ENCODE results near the gene PSIP1. TPM values are rescaled to one million over a fixed set of nuclear protein-coding genes. Genes with fewer than 3 reads are reported as not detected.

PSIP1 gene
- total RNA-seq, 2 donors from 2014 or later, result 83.9 to 126 TPM

- Mint-ChIP-seq H3K27ac (no peak overlapping the region), H3K4me1 (no peaks in the 10 kb centered on the region), H3K27me3 (peaks cover 4% of the 10 kb centered on the region), H3K36me3 (ENCODE audit: low read depth) (no peaks in the 10 kb centered on the region), H3K4me3 (no peak overlapping the region), H3K9me3 (no peaks in the 10 kb centered on the region)
- ATAC-seq (replicated peaks), result no peak
Measured at GRCh38 chr9:15521254-15521653, 10.5 kb upstream of the PSIP1 start.

GRCh38 chr9:15519831-15520230, 9.1 kb upstream of the PSIP1 start:
- Mint-ChIP-seq H3K27me3 (peaks cover 4% of the 10 kb centered on the region), H3K4me3 (no peak overlapping the region), H3K9me3 (no peaks in the 10 kb centered on the region), H3K4me1 (no peaks in the 10 kb centered on the region), H3K36me3 (ENCODE audit: low read depth) (no peaks in the 10 kb centered on the region), H3K27ac (no peak overlapping the region)
- ATAC-seq (replicated peaks), result no peak

- Mint-ChIP-seq H3K27me3 (no peaks in the 10 kb centered on the region), H3K9me3 (no peaks in the 10 kb centered on the region), H3K36me3 (ENCODE audit: low read depth) (peaks cover 27% of the 10 kb centered on the region), H3K4me3 (no peak overlapping the region), H3K27ac (no peak overlapping the region), H3K4me1 (peaks cover 23% of the 10 kb centered on the region)
- ATAC-seq (replicated peaks), result no peak
Measured at GRCh38 chr9:15513335-15513734, 2.6 kb upstream of the PSIP1 start.

- H3K27me3 Mint-ChIP-seq, result no peaks in the 10 kb centered on the region
- H3K36me3 Mint-ChIP-seq (ENCODE audit: low read depth), result peaks cover 31% of the 10 kb centered on the region
- no peak overlapping the region for H3K27ac Mint-ChIP-seq
- ATAC-seq (replicated peaks), result no peak
- H3K9me3 Mint-ChIP-seq, result no peaks in the 10 kb centered on the region
- peaks cover 27% of the 10 kb centered on the region for H3K4me1 Mint-ChIP-seq
- H3K4me3 Mint-ChIP-seq, result no peak overlapping the region
Measured at GRCh38 chr9:15512889-15513288, 2.1 kb upstream of the PSIP1 start.

GRCh38 chr9:15512204-15512603, 1.4 kb upstream of the PSIP1 start:
- peak overlapping the region; percentile 85 for H3K4me3 Mint-ChIP-seq
- ATAC-seq (replicated peaks), result no peak
- H3K27ac Mint-ChIP-seq, result no peak overlapping the region
- no peaks in the 10 kb centered on the region for H3K9me3 Mint-ChIP-seq
- peaks cover 38% of the 10 kb centered on the region for H3K36me3 Mint-ChIP-seq (ENCODE audit: low read depth)
- H3K4me1 Mint-ChIP-seq, result peaks cover 29% of the 10 kb centered on the region
- H3K27me3 Mint-ChIP-seq, result no peaks in the 10 kb centered on the region

- peaks cover 59% of the 10 kb centered on the region for H3K36me3 Mint-ChIP-seq (ENCODE audit: low read depth)
- H3K4me3 Mint-ChIP-seq, result peak overlapping the region; percentile 85
- H3K9me3 Mint-ChIP-seq, result no peaks in the 10 kb centered on the region
- H3K4me1 Mint-ChIP-seq, result peaks cover 29% of the 10 kb centered on the region
- peak; percentile 64 for ATAC-seq (replicated peaks)
- no peaks in the 10 kb centered on the region for H3K27me3 Mint-ChIP-seq
- peak overlapping the region; percentile 99 for H3K27ac Mint-ChIP-seq
Measured at GRCh38 chr9:15509931-15510788, 610 bp downstream of the PSIP1 start.

- ATAC-seq (replicated peaks), result no peak
- Mint-ChIP-seq H3K27me3 (no peaks in the 10 kb centered on the region), H3K9me3 (no peaks in the 10 kb centered on the region), H3K4me3 (no peak overlapping the region), H3K4me1 (peaks cover 30% of the 10 kb centered on the region), H3K36me3 (ENCODE audit: low read depth) (peaks cover 93% of the 10 kb centered on the region), H3K27ac (no peak overlapping the region)
Measured at GRCh38 chr9:15505921-15506320, 4.8 kb downstream of the PSIP1 start.

- H3K36me3 Mint-ChIP-seq (ENCODE audit: low read depth), result peaks cover 93% of the 10 kb centered on the region
- no peaks in the 10 kb centered on the region for H3K27me3 Mint-ChIP-seq
- no peaks in the 10 kb centered on the region for H3K9me3 Mint-ChIP-seq
- peaks cover 22% of the 10 kb centered on the region for H3K4me1 Mint-ChIP-seq
- H3K4me3 Mint-ChIP-seq, result peak overlapping the region; percentile 3
- H3K27ac Mint-ChIP-seq, result peak overlapping the region; percentile 5
- no peak for ATAC-seq (replicated peaks)
Measured at GRCh38 chr9:15501803-15502202, 9.0 kb downstream of the PSIP1 start.

- no peaks in the 10 kb centered on the region for H3K27me3 Mint-ChIP-seq
- H3K4me1 Mint-ChIP-seq, result peaks cover 22% of the 10 kb centered on the region
- H3K9me3 Mint-ChIP-seq, result no peaks in the 10 kb centered on the region
- H3K36me3 Mint-ChIP-seq (ENCODE audit: low read depth), result peaks cover 93% of the 10 kb centered on the region
- no peak for ATAC-seq (replicated peaks)
- H3K27ac Mint-ChIP-seq, result no peak overlapping the region
- no peak overlapping the region for H3K4me3 Mint-ChIP-seq
Measured at GRCh38 chr9:15501179-15501578, 9.6 kb downstream of the PSIP1 start.

GRCh38 chr9:15499139-15499538, 11.6 kb downstream of the PSIP1 start:
- H3K9me3 Mint-ChIP-seq, result no peaks in the 10 kb centered on the region
- ATAC-seq (replicated peaks), result no peak
- peak overlapping the region; percentile 57 for H3K4me3 Mint-ChIP-seq
- H3K27ac Mint-ChIP-seq, result peak overlapping the region; percentile 17
- H3K4me1 Mint-ChIP-seq, result peaks cover 28% of the 10 kb centered on the region
- peaks cover 88% of the 10 kb centered on the region for H3K36me3 Mint-ChIP-seq (ENCODE audit: low read depth)
- H3K27me3 Mint-ChIP-seq, result no peaks in the 10 kb centered on the region

GRCh38 chr9:15498246-15498995, 12.3 kb downstream of the PSIP1 start:
- Mint-ChIP-seq H3K4me3 (no peak overlapping the region), H3K27ac (no peak overlapping the region), H3K9me3 (no peaks in the 10 kb centered on the region), H3K36me3 (ENCODE audit: low read depth) (peaks cover 84% of the 10 kb centered on the region), H3K27me3 (no peaks in the 10 kb centered on the region), H3K4me1 (peaks cover 31% of the 10 kb centered on the region)
- ATAC-seq (replicated peaks), result no peak

GRCh38 chr9:15492485-15493150, 18.2 kb downstream of the PSIP1 start:
- Mint-ChIP-seq H3K9me3 (peaks cover 5% of the 10 kb centered on the region), H3K4me3 (no peak overlapping the region), H3K36me3 (ENCODE audit: low read depth) (peaks cover 90% of the 10 kb centered on the region), H3K27me3 (no peaks in the 10 kb centered on the region), H3K27ac (peak overlapping the region; percentile 71), H3K4me1 (peaks cover 30% of the 10 kb centered on the region)
- no peak for ATAC-seq (replicated peaks)

GRCh38 chr9:15491950-15492349, 18.8 kb downstream of the PSIP1 start:
- no peaks in the 10 kb centered on the region for H3K27me3 Mint-ChIP-seq
- ATAC-seq (replicated peaks), result no peak
- peaks cover 90% of the 10 kb centered on the region for H3K36me3 Mint-ChIP-seq (ENCODE audit: low read depth)
- H3K4me1 Mint-ChIP-seq, result peaks cover 30% of the 10 kb centered on the region
- H3K9me3 Mint-ChIP-seq, result peaks cover 5% of the 10 kb centered on the region
- H3K4me3 Mint-ChIP-seq, result no peak overlapping the region
- no peak overlapping the region for H3K27ac Mint-ChIP-seq

GRCh38 chr9:15485836-15486666, 24.7 kb downstream of the PSIP1 start:
- no peaks in the 10 kb centered on the region for H3K27me3 Mint-ChIP-seq
- ATAC-seq (replicated peaks), result peak; percentile 59
- H3K27ac Mint-ChIP-seq, result peak overlapping the region; percentile 77
- no peaks in the 10 kb centered on the region for H3K9me3 Mint-ChIP-seq
- H3K4me1 Mint-ChIP-seq, result peaks cover 35% of the 10 kb centered on the region
- H3K36me3 Mint-ChIP-seq (ENCODE audit: low read depth), result peaks cover 96% of the 10 kb centered on the region
- peak overlapping the region; percentile 12 for H3K4me3 Mint-ChIP-seq
